Measurements from ENCODE around the gene CHEK1. TPM values are rescaled to one million over a fixed set of nuclear protein-coding genes. Genes with fewer than 3 reads are reported as not detected.
"Not testable (repeated sequence)": the region's sequence is repeated elsewhere in the genome, so short reads cannot be mapped to it uniquely, and the experiment has no call there.

CHEK1 gene
- 61.2 and 63.4 TPM in 2 replicates for total RNA-seq (2014; rRNA removed)
- polyA plus RNA-seq (2012): 21.4 TPM

- no peak for DNase-seq (ENCODE audit: low read depth)
These were observed at the start of gene CHEK1 for GRCh38 chr11:125624756-125625213. Gene CHEK1, plus strand, starts transcription at chr11:125625163. Its CDS starts 1,606 bp downstream, at chr11:125626769.

DNA sequence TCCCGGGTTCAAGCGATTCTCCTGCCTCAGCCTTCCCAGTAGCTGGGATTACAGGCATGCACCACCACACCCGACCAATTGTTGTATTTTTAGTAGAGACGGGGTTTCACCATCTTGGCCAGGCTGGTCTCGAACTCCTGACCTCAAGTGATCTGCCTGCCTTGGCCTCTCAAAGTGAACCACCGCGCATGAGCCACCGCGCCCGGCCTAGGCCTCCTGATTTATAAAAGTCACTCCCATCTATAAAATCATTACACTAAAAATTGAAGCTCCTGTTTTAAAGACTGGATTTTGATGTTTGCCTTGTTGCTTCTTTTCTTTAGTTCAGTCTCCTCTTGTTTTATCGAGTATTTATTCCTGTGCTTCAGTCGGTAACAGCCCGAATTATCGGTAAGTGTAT is 47.8 kb upstream of the CHEK1 start:
- DNase-seq (ENCODE audit: low read depth): not testable (repeated sequence)

- DNase-seq (ENCODE audit: low read depth): no peak
These were observed 46.2 kb upstream of the CHEK1 start for GRCh38 chr11:125578783-125579182.

- peak; percentile 60 for DNase-seq (ENCODE audit: low read depth)
These were observed 45.2 kb upstream of the CHEK1 start for GRCh38 chr11:125579811-125580210.

DNA sequence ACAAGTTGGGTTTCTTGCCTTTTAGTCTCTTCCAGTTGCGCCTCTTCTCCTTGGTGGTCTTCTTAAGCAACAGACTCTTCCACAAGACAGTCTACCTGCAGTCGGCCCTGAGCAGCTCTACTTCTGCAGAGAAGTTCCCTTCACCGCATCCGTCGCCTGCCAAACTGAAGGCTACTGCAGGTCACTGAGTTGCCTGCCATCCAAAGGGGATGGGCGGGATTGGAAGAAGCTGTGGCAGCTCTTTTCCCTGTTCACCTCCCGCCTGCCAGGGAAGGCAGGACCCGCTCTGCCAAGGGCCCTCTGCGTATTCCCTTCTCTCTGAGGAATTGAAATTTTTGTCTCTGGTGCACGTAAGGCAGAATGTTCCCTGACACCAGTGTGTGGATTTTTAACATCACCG is 41.5 kb upstream of the CHEK1 start:
- DNase-seq (ENCODE audit: low read depth): no peak

- no peak for DNase-seq (ENCODE audit: low read depth)
These were observed 39.5 kb upstream of the CHEK1 start for GRCh38 chr11:125585487-125585886.

- no peak for DNase-seq (ENCODE audit: low read depth)
These were observed 38.3 kb upstream of the CHEK1 start for GRCh38 chr11:125586623-125587022.

DNA sequence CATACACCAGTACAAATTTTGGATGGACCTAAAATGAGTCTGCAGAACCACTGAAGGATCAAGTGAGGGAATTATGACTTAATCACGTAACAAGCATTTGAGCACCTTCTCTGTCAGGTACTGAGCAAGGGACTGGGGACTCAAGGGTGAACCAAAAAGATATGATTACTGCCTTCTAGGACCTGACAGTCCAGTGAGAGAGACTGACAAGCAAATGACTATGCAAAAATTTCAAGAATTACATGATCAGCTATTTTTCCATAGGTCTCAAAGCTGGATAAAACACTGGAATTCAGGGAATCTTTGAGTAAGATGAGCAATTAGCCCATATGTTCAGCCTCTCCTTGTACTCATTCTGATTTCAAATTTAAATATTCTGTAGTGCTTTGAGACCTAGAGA is 37.5 kb upstream of the CHEK1 start:
- no peak for DNase-seq (ENCODE audit: low read depth)

GRCh38 chr11:125588505-125588904 is 36.5 kb upstream of the CHEK1 start:
- DNase-seq (ENCODE audit: low read depth): no peak

- no peak for DNase-seq (ENCODE audit: low read depth)
These were observed 33.2 kb upstream of the CHEK1 start for GRCh38 chr11:125591649-125592304.

DNA sequence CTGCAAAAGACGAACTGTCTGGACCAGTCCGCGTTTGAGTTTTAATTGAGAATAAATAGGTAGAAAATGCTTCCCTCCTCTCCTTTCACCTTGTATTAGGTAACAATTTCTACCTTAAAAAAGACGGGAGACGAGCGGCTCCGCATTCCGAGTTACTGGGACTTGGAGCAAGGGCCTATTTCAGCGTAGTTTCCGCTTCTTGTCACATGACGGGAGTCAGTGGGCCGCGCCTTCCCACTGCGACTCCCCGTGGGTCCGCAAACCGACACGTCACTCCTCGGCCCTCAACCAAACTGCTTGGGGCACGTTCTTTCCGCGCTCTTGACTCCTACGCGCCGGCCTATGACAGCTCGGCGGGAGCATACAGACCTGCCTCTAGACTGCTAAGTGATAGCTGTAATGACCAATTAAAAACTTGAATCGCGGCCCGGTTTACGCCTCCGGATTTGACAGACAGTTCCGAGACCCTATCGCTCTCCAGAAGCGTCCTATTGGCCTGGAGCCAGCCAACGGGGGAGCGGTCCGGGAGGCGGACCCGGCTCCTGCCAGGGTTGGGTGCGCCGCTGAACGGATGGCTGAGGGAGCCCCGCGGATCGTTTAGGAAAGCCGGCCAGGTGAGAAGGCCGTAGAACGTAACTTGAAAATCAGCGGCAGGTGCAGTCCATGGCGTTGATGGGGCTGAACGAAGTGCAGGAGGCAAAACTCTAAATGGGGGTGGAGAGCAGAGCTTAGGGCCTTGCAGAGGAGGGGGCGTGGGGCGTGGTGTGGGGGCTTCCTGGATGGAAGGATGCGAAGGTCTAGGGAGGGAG is 32.5 kb upstream of the CHEK1 start, which contains the start of gene STT3A:
STT3A (plus strand) TSS at position 548 of the 809 bp plus-strand sequence. CDS start 3,064 bp downstream, outside the sequence.
- peak; percentile 100 for DNase-seq (ENCODE audit: low read depth)

DNA sequence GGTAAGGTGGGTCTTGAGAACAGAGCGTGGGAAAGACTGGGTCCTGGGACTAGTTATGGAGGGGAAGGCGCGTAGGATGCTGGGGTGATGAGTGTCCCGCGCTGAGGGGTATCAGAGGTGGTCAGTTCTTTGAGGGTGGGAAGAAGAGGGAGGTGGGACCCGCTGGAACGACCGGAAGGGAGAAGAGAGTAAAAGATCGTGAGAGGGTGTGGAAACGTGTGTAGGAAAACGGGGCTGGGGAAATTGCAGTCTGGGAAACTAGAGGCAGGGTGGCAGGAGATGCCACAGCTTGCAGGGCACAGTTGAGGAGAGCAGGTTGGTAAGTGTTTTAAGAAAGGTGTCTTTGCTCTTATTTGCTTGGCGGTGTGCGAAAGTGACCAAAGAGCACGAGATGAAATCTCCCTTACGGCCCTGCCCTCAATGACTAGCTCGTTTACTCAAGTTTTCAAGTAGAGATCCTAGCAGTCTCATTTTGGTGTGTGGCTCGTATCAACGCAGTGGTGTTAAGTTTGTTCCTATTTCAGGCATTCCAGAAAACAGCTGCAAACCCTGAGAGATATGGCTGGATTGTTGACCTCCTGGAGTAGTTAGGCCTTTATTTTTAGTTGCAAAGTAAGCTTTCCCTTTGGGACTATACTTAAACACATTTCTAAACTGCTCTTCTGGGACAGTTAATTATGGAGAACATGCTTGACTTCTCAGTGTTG is 31.7 kb upstream of the CHEK1 start:
- peak; percentile 58 for DNase-seq (ENCODE audit: low read depth)

DNA sequence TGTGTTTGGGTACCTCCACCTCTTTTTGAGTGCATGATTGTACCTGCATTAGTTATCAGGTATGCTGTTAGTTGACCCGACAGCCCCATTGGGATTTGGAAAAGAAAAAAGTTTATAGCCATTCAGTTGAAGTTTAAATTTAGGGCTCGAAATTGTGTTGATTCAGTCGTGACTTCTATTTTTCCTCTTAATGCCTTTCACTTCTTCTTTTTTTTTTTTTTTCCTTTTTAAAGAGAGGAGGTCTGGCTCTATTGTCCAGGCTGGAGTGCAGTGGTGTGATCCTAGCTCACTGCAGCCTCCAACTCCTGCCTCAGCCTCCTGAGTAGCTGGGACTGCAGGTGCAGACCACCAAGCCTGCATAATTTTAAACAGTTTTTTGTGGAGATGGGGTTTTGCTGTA is 30.0 kb upstream of the CHEK1 start:
- DNase-seq (ENCODE audit: low read depth): no peak

GRCh38 chr11:125600663-125601062 is 24.3 kb upstream of the CHEK1 start:
- DNase-seq (ENCODE audit: low read depth): no peak

- no peak for DNase-seq (ENCODE audit: low read depth)
These were observed 21.8 kb upstream of the CHEK1 start for GRCh38 chr11:125603207-125603606.

DNA sequence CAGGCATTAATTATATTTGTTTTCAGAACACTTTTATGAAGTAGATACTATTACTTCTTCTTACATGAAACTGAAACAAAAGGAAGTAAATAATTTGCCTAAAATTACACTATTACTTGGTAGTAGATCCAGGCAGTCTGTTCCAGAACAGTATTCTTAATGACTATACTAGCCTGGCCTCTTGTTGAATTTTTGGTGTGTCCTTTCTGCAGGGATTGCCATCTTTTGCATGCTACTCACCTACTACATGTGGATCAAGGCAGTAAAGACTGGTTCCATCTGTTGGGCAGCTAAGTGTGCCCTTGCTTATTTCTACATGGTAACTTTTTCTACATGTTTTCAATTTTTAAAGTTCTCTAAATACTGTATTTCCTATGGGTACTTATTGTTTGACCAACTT is 19.5 kb upstream of the CHEK1 start:
- DNase-seq (ENCODE audit: low read depth): no peak

- no peak for DNase-seq (ENCODE audit: low read depth)
These were observed 15.4 kb upstream of the CHEK1 start for GRCh38 chr11:125609545-125609944.

GRCh38 chr11:125618383-125618782 is 6.6 kb upstream of the CHEK1 start:
- DNase-seq (ENCODE audit: low read depth): no peak

- DNase-seq (ENCODE audit: low read depth): peak; percentile 57
These were observed 3.0 kb upstream of the CHEK1 start for GRCh38 chr11:125621995-125622394.

GRCh38 chr11:125623064-125623463 is 1.9 kb upstream of the CHEK1 start:
- DNase-seq (ENCODE audit: low read depth): no peak

- no peak for DNase-seq (ENCODE audit: low read depth)
These were observed 264 bp downstream of the CHEK1 start for GRCh38 chr11:125625225-125625629.

DNA sequence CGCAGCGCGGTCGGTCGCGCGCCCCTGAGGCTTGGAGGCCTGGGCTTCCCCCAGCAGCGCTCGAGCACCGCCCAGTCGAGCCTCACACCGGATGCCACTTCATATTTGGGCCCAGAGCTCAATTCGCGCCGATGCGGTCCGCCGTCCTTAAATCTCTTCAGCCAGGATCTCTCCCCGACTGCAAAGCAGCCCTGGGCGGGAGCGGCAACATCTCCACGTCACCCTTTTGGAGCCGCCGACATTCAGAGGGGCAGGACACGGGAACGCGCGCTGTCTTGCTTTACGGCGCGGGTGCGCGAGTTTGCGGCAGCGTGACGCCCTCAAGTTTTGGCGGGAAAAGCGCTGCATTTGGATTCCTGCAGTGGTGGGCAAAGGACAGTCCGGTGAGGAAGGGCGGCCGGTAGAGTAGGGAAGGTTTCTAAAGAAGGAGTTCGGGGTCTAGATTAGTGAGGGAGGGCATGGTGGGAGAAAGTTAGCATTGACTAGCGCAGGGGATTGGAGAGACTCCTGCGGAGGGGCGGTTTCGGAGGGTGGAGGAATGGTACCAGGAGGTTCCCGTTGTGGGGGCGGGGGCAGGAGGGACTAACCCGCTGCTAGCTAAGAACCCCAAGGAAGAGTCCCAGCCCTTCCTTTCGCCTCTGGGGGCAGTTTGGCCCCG is 796 bp downstream of the CHEK1 start:
- DNase-seq (ENCODE audit: low read depth): peak; percentile 91
